HG02610 (cell line): ENCODE results near the gene RGS9.
"Not testable (repeated sequence)": the region's sequence is repeated elsewhere in the genome, so short reads cannot be mapped to it uniquely, and the experiment has no call there.

Experiments
- ATAC-seq: cut with Tn5 transposase; IDR thresholded peaks from one replicate; pipeline ENCODE4 v1.9.1; 2021; ENCODE audit warnings: mild to moderate bottlenecking, moderate library complexity; ENCODE audit not compliant: unreplicated experiment

RGS9 gene

DNA sequence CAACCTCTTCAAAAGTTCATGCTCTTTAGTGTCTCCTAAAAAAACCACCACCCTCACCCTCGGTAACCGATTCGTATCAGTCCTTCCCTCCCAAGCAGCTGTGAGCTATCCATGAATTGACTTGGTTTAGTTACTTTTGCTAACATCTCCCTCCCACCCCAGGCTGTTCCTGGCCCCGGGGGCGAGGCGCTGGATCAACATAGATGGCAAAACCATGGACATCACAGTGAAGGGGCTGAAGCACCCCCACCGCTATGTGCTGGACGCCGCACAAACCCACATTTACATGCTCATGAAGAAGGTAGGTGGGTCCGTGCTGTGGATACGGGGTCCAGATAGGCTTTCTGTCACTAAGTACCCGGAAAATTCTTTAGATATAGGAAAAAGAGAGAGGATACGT, 66.8 kb downstream of the RGS9 start:
- no peak for ATAC-seq

DNA sequence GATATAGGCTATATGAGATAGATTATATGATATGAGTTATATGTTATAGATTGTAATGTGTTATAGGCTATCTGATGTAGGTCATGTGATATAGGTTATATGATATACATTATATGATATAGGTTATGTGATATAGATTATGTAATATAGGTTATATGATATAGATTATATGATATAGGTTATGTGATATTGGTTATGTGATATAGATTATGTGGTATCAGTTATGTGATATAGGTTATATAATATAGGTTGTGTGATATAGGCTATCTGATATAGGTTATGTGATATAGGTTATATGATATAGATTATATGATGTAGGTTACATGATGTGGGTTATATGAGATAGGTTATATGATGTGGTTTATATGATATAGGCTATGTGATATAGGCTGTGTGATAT, 68.5 kb downstream of the RGS9 start:
- ATAC-seq, result no peak

DNA sequence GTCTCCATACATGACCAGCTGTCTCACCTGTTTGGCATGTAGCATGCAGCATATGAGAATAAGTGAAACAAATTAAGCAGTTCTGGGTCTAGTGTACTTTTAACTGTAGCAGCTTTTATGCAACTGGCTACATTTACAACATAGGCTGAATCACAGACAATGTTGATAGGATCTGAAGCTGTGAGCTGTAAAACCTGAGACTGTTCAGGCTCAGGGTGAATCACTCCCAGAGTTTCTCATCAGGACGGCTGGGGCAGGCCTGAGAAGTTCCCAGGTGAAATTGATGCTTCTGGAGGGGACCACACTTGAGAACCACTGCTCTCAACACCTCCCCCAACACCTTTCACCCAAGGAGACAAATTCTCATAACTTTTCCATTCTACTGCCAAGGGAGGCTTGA, 70.3 kb downstream of the RGS9 start:
- ATAC-seq, result not testable (repeated sequence)

DNA sequence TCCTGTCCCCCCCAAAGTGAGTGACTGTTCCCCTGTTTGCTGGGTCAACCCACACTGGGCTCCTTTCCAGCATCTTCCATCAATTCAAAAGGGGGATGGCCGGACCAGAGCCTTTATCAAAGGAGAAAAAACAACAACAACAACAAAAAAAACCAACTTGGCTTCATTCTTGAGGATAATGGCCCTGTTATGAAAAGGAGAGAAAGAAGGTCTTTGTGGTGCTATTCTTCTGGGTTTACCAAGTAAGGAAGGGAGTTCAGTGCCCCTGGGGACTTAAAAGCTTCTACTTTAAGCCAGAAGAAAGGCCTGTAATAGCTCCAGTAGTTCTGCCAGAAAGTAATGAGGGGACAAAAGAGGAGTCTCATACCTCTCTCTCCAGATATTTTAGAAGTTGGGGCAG, 71.5 kb downstream of the RGS9 start:
- no peak for ATAC-seq

DNA sequence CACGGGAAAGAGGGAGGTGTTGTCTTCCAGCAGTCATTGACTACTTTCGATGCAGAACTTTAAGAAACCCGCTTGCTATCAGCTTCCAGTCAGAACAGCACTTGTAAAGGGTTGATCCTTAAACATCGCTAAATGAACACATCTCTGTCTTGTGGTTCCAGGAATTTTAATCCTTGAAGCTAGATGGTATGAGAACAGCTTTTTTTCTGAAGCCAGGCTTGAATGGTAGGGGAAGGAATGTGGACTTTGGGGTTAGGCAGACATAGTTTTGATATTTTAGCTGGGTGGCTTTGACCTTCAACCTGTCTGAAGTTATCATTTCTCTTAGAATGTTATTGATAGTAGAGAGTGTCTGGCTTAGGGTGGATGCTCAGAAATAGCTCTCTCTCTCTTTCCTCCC, 81.1 kb downstream of the RGS9 start:
- no peak for ATAC-seq

DNA sequence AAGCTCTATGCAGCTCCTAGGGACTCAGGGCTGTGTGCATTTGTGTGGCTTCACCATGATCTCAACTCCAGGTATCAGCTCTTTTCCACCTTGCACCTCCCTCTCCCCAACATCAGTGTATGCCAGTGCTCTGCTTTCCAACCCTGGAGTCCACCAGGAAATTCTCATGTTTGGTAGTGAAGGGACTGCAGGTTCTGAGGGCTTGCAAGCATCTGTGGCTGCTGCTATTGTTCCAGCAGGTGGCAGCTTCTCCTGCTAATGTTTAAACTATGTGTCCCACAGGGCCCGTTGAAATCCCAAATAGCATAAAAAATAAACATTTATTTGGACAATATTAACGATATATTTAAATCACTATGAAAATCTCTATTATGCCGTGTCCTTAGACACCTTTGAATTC, 82.0 kb downstream of the RGS9 start:
- ATAC-seq, result no peak

DNA sequence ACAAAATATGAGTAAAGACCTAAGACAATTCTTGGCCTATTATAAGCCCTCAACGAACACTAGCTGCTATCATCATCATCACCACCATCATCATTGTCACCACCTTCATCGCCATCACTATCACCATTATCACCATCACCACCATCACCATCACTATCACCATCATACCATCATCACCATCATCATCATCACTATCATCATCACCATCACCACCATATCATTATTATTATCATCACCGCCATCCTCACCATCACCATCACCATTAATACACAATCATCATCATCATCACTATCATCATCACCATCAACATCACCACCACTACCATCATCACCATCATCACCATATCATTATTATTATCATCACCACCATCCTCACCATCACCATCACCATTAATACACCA, 82.5 kb downstream of the RGS9 start:
- ATAC-seq, result no peak

DNA sequence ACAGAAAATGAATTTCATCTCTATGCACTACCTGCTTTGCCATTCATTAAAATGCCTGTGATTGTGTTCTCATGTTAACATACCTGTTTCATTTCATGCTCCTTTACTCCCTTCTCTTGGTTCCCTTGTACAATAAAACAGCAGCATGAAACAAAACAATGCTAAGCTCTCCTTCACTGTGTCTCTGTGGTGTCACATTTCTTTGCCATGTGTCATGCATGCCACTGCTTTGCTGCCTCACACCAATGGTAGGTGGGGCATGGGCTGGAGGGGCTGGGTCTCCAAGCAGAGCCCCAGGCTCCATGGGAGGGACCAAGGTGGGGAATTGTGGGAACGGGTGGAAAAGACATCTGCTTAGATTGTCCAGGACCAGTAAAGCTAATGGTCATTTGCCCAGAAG, 83.6 kb downstream of the RGS9 start:
- ATAC-seq, result no peak

DNA sequence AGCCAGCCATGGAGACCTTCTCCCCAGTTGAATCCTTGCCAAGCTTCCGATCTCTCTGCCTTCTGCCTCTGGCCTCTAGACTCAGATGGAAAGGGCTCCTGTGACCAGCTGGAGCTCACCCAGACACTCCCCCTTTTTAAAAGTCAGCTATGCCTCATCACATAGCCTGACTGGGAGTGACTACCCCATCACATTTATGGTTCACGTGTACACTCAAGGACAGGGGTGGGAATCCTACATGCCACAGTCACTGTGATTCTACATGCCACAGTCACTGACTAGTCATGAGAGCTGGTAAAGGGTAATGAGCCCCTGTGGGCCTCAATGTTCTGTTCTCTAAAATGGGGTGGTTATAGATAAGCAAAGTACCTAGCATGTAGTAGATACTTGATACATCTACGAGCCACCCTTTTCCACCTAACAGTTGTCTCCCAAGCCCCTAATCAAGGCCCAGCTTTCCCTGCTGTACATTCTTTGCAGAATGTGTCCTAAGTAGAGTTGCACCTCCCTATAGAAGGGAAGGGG, 85.1 kb downstream of the RGS9 start:
- no peak for ATAC-seq

DNA sequence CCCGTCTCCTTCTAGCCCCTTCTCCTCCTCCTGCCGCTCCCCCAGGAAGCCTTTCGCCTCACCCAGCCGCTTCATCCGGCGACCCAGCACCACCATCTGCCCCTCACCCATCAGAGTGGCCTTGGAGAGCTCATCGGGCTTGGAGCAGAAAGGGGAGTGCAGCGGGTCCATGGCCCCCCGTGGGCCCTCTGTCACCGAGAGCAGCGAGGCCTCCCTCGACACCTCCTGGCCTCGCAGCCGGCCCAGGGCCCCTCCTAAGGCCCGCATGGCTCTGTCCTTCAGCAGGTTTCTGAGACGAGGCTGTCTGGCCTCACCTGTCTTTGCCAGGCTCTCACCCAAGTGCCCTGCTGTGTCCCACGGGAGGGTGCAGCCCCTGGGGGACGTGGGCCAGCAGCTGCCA, 87.9 kb downstream of the RGS9 start:
- ATAC-seq, result no peak

DNA sequence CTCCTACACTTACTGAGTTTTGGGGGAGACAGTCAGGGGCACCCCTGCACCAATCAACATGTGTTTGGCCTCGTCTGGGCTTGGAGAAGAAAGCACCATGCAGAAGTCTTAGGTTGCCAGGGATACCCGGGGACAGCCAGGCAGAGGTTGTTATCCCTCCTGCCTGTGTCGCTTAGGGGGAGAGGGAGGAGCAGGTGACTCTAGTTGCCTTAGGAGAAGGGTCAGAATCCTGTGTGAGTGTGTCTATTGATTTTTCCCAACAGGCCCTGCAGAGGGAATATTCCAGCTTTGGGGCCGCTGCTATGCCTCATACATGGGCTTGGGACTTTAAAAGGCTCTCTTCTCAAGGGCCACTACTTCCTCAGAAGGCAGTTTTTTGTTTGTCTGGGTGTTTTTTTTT, 89.1 kb downstream of the RGS9 start:
- no peak for ATAC-seq

DNA sequence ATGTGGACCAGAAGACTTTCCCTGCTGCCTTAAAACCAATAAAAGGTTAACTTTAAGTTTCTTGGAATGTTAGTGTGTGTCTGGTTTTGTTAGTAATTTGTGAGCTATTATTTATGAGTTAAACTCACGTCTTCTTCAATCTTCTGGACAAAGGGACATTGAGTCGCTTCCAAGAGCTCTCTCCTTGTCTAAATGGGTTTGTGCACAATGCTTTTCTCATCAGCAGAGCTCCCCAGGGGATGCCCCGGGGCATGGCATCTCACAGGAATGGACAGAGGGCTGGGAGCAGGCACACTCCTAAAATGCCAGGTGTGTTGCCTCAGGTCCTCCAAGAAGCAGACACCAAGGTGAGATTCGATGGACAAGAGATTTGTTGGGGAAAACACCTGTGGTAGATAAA, 90.5 kb downstream of the RGS9 start:
- no peak for ATAC-seq

DNA sequence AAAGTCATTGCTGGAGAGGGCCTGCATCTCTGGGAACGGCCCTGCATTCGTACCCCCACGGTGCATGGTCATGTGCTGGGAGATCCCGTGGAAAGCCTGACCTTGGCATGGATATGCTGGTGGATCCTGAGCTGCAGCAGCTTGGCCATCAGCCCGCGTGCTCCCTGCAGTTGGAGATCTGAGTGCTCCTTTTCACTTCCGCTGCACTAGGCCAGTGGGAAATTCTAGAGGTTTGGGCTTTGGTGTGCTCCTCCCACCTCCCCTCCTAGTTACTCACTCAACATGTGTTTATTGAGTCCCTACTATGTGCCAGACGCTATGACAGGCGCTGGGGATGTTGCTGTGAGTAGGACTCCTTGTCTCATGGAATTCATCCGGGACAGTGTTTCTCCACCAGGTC, 91.1 kb downstream of the RGS9 start:
- no peak for ATAC-seq

DNA sequence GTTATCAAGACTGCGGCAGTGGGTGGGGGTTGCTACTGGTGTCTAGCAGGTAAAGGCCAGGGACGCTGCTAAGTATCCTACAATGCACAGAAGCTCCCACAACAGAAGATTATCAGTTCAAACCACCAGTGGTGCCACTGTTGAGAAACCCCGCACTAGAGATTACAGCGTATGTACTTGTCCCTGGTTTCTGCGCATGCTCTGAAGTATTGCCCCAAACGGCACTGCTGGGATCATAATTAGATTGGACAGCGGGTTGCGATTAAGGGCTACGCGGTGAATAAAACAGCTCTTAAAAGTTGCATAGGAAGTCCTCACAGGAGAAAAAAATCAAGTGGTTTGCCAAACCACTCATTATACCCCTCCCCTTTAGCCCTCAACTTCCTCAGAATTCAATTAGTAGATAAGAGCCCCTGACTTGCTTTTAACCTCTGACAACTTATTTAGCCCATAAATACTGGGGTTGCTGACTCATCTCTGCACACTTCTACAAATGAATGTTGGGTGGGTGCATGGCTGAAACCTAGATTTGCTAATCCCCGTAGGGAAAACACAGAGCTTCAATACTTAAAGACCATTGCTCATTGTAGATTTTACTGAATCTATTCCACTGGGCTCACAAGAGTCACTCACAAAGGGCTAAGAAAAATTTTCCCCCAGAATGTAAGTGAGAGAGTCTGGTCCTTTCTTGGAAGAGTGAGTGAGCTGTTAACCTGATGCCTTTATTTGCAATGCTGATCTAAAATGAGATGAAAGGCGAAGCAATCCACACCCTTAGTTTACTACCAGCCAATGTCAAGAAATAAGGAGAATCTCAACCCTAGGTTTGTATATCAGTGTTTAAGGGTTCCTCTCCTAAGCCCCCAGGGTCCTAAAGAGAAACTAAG, 91.8 kb downstream of the RGS9 start:
- ATAC-seq, result peak; percentile 86

DNA sequence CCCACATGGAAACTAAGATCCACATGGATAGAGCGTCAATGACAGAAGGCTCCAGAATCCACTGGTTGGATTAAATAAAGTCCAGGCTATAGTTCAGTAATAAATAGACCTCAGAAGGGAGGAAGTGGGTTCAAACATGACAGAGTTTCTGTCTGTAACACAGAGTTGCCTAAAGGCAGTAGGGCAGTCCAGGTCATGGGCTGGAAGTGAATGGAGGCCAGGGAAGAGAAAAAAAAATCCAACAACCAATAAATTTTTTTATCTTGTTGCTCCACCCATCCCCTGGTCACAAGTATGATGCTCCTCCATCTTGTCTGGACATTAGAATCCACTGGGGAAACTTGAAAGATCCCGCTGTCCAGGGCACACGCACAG, 92.4 kb downstream of the RGS9 start:
- ATAC-seq, result peak; percentile 21

DNA sequence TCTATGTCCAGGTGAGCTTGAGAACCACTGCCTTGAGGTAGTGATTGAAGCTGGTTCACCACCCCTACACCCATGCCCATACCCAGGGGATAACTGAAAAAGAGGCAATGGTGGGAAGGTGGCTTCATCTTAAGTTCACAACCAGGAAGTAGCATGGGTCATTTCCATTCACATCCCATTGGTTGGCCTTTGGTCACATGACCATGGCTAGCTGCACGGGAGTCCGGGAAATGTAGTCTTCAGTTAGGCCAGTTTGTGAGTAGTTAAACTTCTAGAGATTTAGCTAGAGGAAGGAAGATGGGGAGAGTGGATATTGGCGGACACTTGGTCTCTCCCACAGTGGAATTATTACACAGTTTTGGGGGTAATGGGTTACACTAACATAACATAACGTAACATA, 92.9 kb downstream of the RGS9 start:
- ATAC-seq, result no peak

DNA sequence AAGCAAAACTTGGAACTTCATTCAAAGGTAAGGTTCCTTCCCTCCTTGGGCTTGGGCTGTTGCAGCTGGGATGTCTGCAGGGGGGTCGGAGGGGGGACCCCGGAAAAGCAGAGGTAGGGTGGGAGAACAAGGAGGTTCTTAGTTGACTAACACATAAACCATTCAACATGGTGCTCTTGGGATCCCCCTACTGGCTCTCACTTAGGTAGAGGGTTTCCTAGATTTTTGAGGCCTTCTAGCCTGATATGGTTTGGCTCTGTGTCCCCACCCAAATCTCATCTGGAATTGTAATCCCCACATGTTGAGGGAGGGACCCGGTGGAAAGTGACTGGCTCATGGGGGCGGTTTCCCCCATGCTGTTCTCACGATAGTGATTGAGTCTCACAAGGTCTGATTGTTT, 93.9 kb downstream of the RGS9 start:
- ATAC-seq, result no peak

DNA sequence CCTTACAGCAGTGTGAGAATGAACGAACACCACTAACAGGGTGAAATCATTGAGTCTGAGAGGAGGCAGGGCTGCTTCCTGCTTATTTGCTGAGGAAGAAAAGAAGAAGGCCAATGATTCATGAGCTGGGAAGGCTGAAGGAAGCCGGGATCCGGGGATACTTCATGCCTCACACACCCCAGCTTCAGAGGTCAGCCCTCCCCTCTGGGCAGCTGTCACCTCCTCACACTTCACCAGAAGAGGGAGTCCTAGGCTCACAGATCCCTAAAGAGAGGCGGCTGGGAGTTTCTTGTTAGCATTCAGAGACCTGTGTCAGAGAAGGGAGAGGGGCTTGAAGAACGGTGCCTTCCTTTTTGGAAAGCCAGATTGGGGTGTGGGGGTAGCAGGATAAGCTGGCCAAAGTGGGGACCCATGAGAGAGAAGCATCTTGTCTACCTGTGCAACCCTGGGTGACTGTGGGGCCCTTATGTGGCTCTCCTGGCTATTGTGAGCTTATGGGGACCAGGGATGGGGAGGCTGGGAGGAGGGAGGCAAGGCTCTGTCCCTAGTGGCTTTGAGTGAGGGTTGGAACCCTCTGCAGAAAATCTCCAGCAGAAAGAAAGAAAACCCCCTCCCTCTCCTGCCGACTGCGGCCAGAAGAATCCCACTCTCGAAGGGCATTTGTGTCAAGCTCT, 94.6 kb downstream of the RGS9 start:
- no peak for ATAC-seq

DNA sequence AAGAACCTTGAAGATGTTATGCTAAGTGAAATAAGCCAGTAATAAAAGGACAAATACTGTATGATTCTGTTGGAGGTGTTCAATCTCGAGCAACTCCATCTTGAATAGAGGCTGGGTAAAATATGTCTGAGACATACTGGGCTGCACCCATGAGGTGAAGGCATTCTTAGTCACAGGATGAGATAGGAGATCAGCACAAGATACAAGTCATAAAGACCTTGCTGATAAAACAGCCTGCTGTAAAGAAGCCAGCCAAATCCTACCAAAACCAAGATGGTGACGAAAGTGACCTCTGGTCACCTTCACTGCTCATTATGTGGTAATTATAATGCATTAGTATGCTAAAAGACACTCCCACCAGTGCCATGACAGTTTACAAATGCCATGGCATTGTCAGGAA, 98.1 kb downstream of the RGS9 start:
- no peak for ATAC-seq

DNA sequence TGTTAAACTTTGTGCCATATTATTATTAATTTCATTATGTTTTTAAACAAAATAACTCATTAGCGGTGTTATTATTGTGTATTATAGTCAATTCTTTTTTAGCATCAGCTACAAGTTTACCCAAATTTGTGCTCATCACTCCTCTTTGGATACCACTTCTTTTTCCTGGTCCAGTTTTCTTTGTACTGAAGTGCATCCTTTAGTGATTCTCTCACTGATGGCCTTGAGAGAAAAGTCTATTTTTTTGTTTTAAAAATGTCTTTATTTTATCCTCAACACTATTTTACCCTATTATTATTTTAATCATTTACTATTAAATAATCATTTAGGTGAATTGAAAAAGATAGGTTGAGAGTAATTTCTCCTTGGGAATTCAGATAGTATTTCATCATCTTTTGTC, 99.2 kb downstream of the RGS9 start:
- ATAC-seq, result no peak

DNA sequence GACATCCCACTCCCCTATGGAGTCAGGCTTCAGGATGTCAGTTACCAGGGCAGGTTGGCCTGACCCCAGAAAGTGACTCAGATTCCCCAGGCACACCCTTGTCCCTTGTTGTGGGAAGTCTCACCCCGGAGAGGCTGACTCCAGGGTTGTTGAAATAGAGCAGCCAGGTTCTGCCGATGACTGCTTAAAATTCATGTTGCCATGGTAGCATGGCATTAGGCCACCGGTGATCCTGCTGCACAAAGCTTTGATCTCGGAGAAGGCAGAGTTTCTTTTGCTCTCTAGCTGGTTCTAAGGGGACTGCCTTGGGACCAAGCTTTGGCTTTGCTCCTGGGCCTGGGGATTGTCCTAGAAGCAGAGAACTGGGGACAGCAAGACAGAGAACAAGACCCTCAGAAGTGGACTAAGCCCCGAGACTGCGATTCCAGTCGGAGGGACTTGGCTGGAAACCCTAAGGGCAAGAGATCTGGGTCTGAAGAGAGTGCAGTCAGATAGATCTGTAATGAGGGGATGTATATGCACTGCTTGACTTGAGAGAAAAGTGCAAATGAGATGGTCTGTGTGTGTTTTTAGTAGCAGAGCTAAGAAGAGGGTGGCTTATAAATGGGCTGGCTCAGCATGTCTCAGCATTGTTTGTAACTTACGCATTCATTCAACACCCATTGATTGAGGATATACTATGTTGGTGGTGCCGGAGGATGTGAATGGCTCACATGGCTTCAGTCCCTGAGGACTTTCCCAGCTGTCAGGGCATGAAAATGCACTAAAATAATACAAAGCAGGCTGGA, 106.9 kb downstream of the RGS9 start:
- no peak for ATAC-seq

DNA sequence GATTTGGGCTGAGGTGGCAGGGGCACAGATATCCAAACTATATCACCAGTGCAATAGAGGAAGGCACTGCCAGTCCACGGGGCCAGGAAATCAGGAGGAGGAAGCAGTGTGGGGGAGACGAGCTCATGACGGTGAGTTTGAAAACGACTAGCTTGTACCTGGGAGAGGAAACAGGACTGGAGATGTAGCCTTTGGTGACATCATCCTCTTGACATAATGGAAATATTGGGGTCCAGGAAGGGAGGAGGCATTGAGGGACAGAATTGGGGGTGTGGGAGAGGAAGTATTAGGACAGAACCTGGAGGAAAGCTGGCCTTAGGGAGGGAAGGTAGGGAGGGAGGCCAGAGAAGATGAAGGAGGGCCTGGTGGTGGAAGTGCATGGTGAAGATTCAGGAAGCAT, 109.1 kb downstream of the RGS9 start:
- no peak for ATAC-seq
